ENCODE measurements around the gene NUDT17.

GRCh38 chr1:145879775-145880174, 34.3 kb downstream of the NUDT17 start:
- TF ChIP-seq CTCF (IDR thresholded peaks at IDR 0.05; ENCODE audit: borderline replicate concordance, extremely low read depth, low read length, poor library complexity, severe bottlenecking) (no peak), EZH2 (IDR thresholded peaks at IDR 0.05; ENCODE audit: borderline replicate concordance, low read depth, low read length, severe bottlenecking) (no peak)

Data from DND-41 (cell line).